Mucosa of rectum (tissue), 2 donors: ENCODE data around the gene PRKN.

ENCODE experiments used
- H3K27ac ChIP-seq, 2 donors: one replicate each; pipeline ENCODE4 v1.7.0; 2013; ENCODE audit warnings: inconsistent platforms in 2 of 2, low read depth in 2 of 2, low read length in 2 of 2
- H3K27me3 ChIP-seq, 2 donors: one replicate each; pipeline ENCODE4 v1.7.0; 2013; ENCODE audit warnings: low read length in 2 of 2; ENCODE audit not compliant: control insufficient read depth in 2 of 2, insufficient read depth in 2 of 2
- H3K36me3 ChIP-seq, 2 donors: one replicate each; pipeline ENCODE4 v1.7.0; 2013; ENCODE audit warnings: low read length in 2 of 2; ENCODE audit not compliant: control insufficient read depth in 2 of 2, insufficient read depth in 2 of 2
- H3K4me1 ChIP-seq, 2 donors: one replicate each; pipeline ENCODE4 v1.7.0; 2013; ENCODE audit warnings: low read length in 2 of 2, mild to moderate bottlenecking in 1 of 2; ENCODE audit not compliant: control insufficient read depth in 2 of 2, insufficient read depth in 2 of 2
- H3K4me3 ChIP-seq, 2 donors: one replicate each; pipeline ENCODE4 v1.7.0; 2013; ENCODE audit warnings: low read length in 2 of 2
- H3K9ac ChIP-seq, 2 donors: one replicate each; pipeline ENCODE4 v1.7.0; 2013; ENCODE audit warnings: low read length in 2 of 2, low read depth in 1 of 2, mild to moderate bottlenecking in 1 of 2
- H3K9me3 ChIP-seq, 2 donors: one replicate each; pipeline ENCODE4 v1.7.0; 2013; ENCODE audit warnings: low read length in 2 of 2; ENCODE audit not compliant: control insufficient read depth in 2 of 2
- donor health status: healthy.
- donor health status: Normal muscosa, but diverticular disease.

The PRKN gene

DNA sequence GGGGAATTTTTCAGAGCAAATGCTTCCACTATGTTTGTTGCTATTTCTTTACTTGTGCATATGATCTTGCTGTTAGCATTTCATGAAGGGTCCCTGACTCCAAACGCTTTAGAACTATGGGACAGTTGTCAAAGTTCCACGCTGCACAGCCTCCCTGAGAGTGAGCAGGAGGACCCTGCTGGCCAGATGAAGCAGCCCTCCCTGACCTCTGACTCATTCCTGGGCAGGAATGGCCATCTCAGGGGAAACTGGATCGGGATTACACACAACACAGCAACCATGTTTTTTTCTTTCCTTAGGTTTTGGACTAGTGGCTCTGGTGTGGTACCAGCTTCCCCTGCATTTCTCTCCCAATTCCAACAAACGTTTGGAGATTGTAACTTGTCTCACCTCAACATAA lies 742.9 kb downstream of the PRKN start:
- Histone ChIP-seq H3K27me3 (no peaks in the 10 kb centered on the region), H3K36me3 (no peaks in the 10 kb centered on the region), H3K9me3 (no peaks in the 10 kb centered on the region), H3K4me1 (no peaks in the 10 kb centered on the region), H3K27ac (no peak overlapping the region), H3K4me3 (no peak overlapping the region), H3K9ac (no peak overlapping the region)

DNA sequence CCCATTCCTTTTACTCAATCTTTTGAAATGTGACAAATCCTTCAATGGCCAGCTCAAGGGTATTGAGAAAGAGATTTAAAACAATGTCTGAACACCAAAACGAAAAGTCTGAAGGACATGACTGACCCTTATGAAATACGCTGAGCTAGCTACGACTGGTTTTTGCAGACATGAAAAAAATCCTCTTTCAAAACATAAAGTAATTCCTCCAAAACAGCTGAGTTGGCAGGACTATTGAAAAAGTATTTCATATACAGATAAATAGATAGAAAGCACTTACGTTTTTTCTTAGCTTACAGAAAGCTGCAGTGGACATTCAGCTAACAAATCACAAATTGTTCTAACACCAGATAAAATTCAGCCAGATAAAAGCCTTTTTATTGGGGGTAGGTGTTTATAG lies 751.0 kb downstream of the PRKN start:
- Histone ChIP-seq H3K9ac (no peak overlapping the region), H3K9me3 (no peaks in the 10 kb centered on the region), H3K4me3 (no peak overlapping the region), H3K27me3 (no peaks in the 10 kb centered on the region), H3K4me1 (no peaks in the 10 kb centered on the region), H3K36me3 (no peaks in the 10 kb centered on the region), H3K27ac (no peak overlapping the region)

DNA sequence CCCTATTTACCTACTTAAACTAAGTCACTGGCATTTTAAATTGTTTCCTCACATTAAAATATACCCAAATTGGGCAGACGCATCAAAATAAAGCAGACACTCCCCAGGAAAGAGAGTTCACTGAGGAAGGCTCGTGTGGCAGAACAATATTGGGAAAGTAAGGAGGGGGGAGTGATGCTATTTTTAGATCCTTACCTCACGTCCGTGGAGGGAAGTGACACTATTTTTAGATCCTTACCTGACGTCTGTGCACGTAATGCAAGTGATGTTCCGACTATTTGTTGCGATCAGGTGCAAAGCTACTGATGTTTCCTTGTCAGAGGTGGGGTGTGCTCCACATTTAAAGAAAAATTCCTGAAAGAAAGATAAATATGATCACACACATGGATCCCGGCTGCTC lies 754.5 kb downstream of the PRKN start:
- no peak overlapping the region for H3K27ac ChIP-seq
- H3K9me3 ChIP-seq, result no peaks in the 10 kb centered on the region
- no peaks in the 10 kb centered on the region for H3K36me3 ChIP-seq
- H3K4me1 ChIP-seq, result no peaks in the 10 kb centered on the region
- H3K9ac ChIP-seq, result no peak overlapping the region
- H3K4me3 ChIP-seq, result no peak overlapping the region
- H3K27me3 ChIP-seq, result no peaks in the 10 kb centered on the region

DNA sequence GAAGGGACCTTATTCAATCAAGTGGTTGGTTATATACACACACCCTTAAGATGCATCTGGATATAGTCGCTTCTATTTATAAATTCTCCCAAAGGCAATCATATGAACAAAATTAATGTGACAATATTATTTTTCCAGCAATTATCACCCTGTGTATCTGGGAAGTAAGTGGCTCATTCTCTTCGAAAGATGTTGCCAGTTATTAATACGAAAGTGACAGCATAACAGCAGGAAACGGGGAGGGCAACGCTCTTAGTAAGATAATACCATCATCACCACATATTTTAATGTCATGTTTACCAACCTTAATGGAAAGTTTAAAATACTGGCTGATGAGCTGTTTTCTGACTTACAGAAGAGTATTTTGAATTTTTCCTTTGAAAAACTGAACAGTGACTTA lies 756.5 kb downstream of the PRKN start:
- H3K9me3 ChIP-seq, result no peaks in the 10 kb centered on the region
- no peak overlapping the region for H3K9ac ChIP-seq
- no peaks in the 10 kb centered on the region for H3K27me3 ChIP-seq
- no peaks in the 10 kb centered on the region for H3K36me3 ChIP-seq
- H3K4me1 ChIP-seq, result no peaks in the 10 kb centered on the region
- H3K27ac ChIP-seq, result no peak overlapping the region
- H3K4me3 ChIP-seq, result no peak overlapping the region

DNA sequence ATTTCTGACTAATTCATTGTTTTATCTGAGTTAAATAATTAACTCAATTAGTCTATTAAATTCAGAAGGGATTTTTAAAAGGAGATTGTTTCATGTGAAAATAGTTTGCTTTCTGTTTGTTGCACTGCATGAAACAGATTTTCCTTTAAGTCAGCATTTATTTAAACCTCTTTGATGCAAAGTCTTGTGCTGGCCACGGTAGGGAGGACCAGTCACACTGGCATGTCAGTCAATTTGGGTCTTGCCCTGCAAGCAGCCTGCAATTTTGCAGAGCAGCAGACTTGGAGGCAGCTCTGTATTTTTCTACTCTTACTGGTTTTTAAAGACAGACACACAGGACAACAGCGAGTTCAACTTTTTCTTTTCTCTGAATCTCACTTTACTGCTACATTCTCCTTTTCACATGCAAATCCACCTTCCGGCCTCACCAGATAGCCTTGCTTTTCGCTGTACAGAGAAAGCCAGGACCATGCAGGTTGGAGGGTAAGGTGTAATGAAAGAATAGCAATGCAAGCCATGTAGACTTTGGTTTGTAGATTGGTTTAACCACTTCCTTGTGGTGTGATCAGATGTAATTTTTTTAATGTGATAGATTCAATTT lies 763.8 kb downstream of the PRKN start:
- H3K9me3 ChIP-seq, result no peaks in the 10 kb centered on the region

DNA sequence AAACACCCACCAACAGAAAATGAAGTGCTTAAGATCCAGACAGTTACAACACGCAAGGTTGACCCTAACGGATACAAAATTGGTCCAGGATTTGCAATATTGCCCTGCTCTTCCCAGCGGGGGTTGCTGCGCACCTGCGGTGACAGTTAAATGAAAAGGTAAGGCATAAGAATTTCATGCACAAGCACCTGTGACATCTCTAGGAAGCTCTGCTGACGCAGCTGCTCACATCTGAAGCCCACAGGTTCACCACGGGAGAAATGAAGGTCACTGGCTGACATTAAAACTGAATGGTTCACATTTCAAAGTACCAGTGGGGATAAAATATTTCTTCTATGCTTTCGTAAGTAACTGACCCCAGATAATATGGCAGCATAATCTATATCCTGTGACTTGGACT lies 764.4 kb downstream of the PRKN start:
- Histone ChIP-seq H3K9me3 (no peaks in the 10 kb centered on the region), H3K27ac (no peak overlapping the region), H3K27me3 (no peaks in the 10 kb centered on the region), H3K9ac (no peak overlapping the region), H3K4me1 (no peaks in the 10 kb centered on the region), H3K36me3 (no peaks in the 10 kb centered on the region), H3K4me3 (no peak overlapping the region)

More for the DNA sequence above, 763.8 kb downstream of the PRKN start:
- H3K27me3 ChIP-seq, result no peaks in the 10 kb centered on the region
- no peak overlapping the region for H3K9ac ChIP-seq
- H3K36me3 ChIP-seq, result no peaks in the 10 kb centered on the region
- H3K4me1 ChIP-seq, result no peaks in the 10 kb centered on the region
- H3K4me3 ChIP-seq, result no peak overlapping the region
- H3K27ac ChIP-seq, result no peak overlapping the region

DNA sequence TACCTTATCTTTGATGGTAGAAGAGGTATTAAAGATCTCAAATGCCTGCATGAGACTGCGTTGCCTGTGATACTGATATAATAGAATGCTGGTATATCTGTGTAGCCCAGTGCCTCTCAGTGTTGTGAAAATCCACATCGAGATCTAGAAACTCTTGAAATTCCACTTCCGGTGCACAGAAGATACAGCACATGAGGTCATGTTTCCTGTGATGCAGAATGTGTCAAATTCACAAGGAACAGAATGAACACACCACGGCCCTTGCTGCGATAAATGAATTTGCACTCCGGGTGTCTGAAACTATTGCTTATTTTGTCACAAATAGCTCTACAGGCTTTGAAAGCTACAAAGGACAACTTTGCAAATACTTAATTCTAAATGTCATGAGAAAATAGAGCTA lies 765.8 kb downstream of the PRKN start:
- no peaks in the 10 kb centered on the region for H3K27me3 ChIP-seq

DNA sequence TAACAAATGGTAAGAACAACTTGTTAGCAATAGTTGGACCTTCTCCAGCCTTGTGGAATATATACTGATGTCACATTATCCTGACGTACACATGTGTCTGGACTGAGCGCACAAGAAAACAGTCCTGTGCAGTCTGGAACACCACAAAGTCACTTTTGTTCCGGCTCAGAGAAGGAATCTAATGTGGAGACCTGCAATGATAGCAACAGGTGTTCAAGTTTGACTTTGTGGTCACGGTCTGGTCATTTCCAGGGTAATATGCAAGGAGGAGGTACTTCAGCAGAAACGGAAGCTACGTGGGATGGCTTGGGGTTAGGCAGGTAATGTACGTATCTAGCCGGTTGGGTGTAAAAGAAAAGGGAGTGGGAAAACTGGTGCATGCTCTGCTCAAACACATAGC lies 766.5 kb downstream of the PRKN start:
- Histone ChIP-seq H3K4me1 (no peaks in the 10 kb centered on the region), H3K9ac (no peak overlapping the region), H3K9me3 (no peaks in the 10 kb centered on the region), H3K36me3 (no peaks in the 10 kb centered on the region), H3K27ac (no peak overlapping the region), H3K27me3 (no peaks in the 10 kb centered on the region), H3K4me3 (no peak overlapping the region)

More for the DNA sequence above, 765.8 kb downstream of the PRKN start:
- Histone ChIP-seq H3K4me3 (no peak overlapping the region), H3K9me3 (no peaks in the 10 kb centered on the region), H3K36me3 (no peaks in the 10 kb centered on the region), H3K9ac (no peak overlapping the region), H3K27ac (no peak overlapping the region), H3K4me1 (no peaks in the 10 kb centered on the region)

DNA sequence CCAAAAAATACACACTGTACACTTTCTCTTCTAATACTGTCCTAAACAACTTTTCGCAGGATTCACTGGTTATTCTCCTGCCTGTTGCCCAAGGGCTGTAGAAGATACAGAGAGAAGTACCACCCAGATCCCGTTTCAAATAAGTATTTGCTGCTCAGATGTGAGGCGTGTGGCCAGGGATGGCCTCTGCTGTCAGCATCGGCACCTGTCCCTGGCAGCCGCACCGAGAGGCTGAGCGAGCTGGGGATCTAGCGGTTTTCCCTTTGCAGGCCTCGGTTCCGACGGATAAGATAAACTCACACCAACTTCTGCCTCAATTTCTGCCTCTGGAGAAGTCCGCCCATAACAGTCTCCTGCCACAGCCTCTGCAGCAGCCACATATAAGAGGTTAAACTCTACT lies 768.5 kb downstream of the PRKN start:
- H3K9me3 ChIP-seq, result no peaks in the 10 kb centered on the region
- no peaks in the 10 kb centered on the region for H3K4me1 ChIP-seq
- no peaks in the 10 kb centered on the region for H3K36me3 ChIP-seq
- no peak overlapping the region for H3K4me3 ChIP-seq
- no peak overlapping the region for H3K27ac ChIP-seq
- no peaks in the 10 kb centered on the region for H3K27me3 ChIP-seq
- H3K9ac ChIP-seq, result no peak overlapping the region

DNA sequence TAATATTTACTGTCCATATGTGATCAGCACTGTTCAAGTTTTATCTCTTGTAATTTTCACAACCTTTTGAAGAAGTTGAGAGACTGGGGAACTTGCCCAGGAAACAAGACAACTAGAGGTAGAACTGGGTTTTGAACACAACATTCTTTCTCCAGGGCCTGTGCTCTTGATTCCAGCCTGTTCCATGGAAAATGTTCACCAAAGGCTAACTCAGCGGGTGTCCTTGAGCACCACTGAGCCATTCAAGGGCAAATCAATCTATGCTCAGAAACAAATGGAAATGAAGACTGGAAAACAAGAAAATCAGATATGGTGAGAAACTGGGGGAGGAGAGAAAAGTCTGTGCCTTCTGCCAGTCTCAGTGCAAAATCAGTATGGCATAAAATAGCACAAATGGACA lies 771.5 kb downstream of the PRKN start:
- Histone ChIP-seq H3K36me3 (no peaks in the 10 kb centered on the region), H3K27ac (no peak overlapping the region), H3K4me1 (no peaks in the 10 kb centered on the region), H3K4me3 (no peak overlapping the region), H3K27me3 (no peaks in the 10 kb centered on the region), H3K9me3 (no peaks in the 10 kb centered on the region), H3K9ac (no peak overlapping the region)
